D721Med (cell line): ENCODE results near the gene MAP4K2.

Source experiments
- DNase-seq: peaks from one replicate; pipeline ENCODE4 v3.0.0; 2011; ENCODE audit warnings: low spot score; ENCODE audit not compliant: insufficient read length
- FAIRE-seq: peaks from 2 replicates; lab custom pipeline; 2011; peaks lifted over from hg19 to GRCh38; lab: Jason Lieb, UNC
- TF ChIP-seq, protein P1 (sequence below): IDR thresholded peaks from 2 replicates; pipeline ENCODE4 v1.5.1; 2012; ENCODE audit warnings: mild to moderate bottlenecking, control low read depth; ENCODE audit not compliant: insufficient read depth; ENCODE audit errors: missing control alignments

Gene MAP4K2

DNA sequence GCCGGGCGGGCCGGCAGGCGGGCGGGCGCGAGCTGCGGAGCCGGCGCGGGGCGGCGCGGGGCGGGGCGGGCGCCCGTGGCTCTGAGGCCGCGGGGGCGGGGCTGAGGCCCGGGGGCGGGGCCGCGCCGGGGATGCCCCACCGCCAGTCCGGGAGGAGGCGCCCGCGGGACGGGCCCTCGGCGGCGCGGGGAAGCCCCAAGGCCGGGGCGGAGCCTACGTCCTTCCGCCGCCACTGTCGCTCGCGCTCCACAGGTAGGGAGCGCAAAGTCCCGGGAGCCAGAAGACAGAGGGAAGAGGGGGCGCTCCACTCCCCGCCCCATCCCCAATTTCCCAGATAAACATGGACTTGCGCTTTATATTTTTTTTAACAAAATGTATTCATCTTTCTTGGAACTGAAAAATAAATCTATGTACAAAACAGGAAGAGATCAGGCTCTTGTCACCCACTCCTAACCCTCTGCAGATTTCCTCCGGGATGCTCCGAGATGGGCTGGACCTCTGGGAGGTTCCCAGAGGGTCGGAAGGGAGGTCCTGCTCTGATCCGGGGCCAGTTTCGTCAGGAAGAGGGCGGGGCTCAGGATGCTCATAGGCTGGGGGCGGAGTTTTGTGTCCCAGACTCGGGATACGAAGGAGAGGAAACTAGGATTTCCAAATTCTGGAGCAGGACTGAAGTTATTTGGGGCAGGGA is at the start of gene MAP4K2:
Gene MAP4K2 (minus strand): TSS at position 57 of the 688 bp plus-strand sequence. CDS start 65 bp downstream, outside the sequence.
- no peak for FAIRE-seq
- DNase-seq, result peak; percentile 94

DNA sequence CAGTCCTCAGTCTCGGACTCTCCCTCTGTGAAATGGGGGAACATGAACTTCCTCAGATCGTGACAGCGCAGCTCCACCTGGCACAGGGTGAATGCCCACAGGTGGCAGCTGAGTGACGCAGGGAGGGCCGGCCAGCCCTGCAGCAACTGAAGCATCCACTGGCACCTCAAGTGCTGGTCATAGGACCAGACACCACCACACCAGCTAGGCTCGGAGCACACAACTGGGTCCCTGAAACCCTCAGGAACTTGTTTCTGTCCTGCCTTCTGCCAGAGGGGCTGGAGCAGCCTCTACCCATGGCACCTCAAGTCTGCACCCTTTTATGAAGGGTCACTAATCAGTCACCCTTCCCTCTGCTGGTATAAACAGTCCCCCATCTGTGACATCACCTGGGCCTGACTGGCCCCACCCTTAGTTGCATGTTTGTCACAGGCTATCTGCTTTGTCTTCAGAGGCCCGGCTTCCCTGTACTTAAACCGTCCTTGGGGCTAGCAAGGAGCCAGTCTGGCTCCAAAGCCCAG is 48.9 kb upstream of the MAP4K2 start:
- DNase-seq, result no peak
- no peak for FAIRE-seq
- TF ChIP-seq, protein P1, sequence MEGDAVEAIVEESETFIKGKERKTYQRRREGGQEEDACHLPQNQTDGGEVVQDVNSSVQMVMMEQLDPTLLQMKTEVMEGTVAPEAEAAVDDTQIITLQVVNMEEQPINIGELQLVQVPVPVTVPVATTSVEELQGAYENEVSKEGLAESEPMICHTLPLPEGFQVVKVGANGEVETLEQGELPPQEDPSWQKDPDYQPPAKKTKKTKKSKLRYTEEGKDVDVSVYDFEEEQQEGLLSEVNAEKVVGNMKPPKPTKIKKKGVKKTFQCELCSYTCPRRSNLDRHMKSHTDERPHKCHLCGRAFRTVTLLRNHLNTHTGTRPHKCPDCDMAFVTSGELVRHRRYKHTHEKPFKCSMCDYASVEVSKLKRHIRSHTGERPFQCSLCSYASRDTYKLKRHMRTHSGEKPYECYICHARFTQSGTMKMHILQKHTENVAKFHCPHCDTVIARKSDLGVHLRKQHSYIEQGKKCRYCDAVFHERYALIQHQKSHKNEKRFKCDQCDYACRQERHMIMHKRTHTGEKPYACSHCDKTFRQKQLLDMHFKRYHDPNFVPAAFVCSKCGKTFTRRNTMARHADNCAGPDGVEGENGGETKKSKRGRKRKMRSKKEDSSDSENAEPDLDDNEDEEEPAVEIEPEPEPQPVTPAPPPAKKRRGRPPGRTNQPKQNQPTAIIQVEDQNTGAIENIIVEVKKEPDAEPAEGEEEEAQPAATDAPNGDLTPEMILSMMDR, result no peak

More for the DNA sequence above, at the start of gene MAP4K2:
- TF ChIP-seq, protein P1, result peak; percentile 6

DNA sequence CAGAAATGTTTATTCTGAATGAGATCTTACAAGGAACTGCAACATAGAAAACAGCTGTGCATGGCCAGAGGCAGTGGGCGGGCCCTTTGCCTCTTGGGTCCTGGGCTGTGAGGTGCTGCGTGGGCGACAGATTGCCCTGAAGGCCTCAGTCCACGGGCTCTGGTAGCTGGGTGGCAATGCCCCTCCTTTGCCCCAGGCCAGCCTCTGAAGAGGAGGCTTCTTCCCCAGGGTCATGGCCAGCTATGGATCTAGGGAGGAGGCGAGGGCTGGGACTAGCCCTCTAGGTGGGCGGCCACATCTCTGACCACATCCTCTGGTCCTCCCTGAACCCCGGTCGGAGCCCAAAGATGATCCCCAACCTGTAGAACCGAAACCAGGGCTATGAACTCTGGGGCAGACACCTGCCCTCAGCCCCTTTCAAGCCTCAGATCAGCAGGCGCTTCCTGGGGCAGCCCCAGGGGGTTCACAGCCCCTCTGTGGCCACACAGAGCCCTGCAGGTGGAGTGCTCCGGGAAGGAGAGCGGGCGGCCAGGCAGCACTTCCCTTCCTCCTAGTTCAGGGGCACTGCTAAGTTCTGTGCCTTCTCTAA is 48.1 kb upstream of the MAP4K2 start:
- TF ChIP-seq, protein P1, result no peak
- no peak for FAIRE-seq

DNA sequence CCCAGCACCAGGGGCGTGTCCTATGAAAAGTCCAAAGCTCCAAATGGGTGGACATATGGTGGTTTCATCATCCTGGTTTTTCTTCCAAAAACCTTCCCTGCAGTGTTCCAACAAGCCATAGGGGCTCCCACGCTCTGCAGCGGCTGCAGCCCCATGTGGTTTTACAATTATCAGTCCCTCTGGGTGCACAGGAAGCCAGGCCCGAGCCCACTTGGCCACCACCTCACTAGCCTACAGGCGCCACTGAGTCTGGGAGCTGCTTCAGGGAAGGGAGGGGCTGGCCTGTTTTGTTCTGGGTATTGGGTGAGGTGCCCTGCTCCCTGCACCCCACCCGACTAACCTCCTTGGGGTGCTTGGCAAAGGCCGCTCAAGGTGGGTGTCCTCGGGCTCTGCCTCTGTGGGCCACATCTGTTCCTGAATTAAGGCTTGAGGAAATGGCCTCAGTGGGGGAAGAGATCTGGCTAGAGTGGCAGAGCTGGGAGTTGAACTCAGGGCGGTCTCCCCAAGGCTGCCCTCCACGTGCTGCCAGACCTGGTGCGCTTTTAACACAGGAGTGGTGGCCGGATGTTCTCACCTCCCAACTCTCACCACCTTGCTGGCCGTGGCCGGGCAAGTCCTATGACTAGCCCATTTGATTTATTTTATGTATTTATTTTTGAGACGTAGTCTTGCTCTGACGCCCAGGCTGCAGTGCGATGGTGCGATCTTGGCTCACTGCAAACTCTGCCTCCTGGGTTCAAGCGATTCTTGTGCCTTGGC is 46.8 kb upstream of the MAP4K2 start:
- TF ChIP-seq, protein P1, result no peak
- DNase-seq (no peak), FAIRE-seq (no peak)

More for the DNA sequence above, 48.1 kb upstream of the MAP4K2 start:
- DNase-seq, result no peak

DNA sequence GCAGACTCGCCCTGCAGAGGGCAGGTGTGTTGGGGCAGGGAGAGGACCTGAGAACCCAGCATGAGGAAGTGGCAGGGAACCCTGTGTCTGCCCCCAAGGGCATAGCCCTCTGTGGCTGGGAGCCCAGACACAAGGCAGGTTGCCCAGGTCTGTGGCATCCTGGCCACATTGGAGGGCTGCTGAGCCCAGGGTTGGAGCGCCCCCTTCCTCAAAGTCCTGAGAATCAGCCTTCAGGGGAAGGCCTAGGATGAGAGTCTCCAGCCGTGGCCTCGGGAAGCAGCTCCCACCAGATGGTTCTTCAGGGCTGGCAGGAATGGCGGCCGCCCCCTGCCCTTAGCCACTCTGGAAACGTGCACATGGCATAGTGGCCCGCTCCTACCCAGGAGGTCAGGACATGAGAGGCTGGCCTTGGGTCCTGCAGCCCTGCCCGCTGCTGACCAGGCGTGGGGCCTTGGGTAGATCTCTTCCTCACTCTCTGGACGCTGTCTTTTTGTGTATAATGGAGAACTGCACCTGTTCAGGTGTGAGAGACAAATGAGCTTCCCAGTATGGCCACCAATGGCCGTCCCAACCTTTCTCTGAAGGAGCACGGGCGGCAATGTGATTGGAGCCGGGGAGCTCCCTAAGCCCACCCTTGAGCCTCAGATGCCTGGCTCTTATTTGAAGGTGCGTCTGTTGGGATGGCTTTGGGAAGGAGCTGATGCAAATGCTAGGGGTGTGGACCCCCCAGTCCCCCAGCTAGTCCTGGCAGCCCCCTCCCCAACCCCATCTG is 46.0 kb upstream of the MAP4K2 start:
- FAIRE-seq (no peak), DNase-seq (no peak)
- TF ChIP-seq, protein P1, result peak; percentile 6

DNA sequence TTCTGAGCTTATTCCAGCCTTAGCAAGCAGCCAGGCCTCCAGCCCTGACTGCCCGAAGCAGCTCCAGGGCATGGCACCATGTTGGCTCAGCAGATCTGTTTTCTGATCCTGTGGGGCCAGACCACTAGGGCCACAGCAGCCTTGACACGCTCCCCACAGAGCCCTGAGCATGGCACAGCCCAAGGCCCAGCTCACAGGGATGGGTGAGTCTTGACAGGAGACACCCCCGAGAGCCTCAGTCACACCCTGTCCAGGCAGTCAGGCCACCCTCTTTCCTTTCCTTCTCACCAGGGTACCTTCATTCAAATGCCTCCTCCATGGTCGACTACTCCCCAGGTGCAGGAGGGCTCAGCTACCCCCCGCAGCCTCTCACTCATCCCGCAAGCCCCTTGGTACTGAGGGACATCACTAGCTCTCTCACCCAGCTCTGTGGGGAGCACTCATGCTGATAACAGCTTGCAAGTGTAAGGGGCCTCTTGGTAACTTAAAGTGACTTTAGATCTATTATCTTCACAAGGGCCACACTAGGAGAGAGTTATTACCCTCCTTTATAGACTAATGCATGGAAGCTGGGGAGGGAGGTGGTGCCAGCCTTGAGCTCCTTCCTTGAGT is 45.3 kb upstream of the MAP4K2 start:
- DNase-seq (no peak), FAIRE-seq (no peak)
- TF ChIP-seq, protein P1, result no peak
